Measurements from ENCODE around the gene C12orf76. TPM values are rescaled to one million over a fixed set of nuclear protein-coding genes. Genes with fewer than 3 reads are reported as not detected.

Gene C12orf76
- polyA plus RNA-seq, 3 donors: 9.3 to 19.4 (median 10.6) TPM

DNA sequence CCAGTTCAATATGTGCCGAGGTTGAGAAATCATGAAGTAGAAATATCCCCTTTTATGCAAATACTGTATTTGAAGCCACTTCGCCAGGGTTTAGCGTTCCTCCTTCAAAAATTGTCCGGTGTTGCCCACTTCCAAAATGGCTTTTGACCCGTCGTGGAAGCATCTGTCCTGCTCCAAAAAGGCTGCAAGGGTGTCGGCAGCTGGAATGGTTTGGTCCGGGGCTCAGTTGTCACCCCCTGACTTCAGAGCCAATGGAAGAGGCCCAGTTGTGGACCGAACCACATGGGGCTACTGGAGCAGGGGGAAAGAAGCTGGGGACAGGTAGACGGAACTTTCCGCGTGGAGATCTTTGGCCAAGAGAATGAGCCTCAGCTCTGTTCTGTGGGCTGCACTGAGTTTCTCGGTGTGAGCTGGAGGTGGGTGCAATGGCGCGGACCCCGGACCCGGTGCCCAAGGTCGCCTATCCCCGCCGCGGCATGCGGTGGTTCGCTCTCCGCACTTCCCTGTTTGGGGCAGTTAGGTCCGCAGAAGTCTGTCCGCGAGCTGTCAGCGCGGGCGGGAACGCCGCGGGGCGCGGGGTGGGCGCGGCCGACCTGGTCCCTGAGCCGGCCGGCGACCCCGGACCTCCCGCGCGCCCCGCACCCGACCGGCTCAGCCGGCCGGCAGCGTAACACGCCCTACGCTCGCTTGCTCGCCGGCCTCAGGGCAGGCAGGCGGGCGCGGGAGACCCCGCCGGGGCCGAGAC lies 49.2 kb downstream of the C12orf76 start, which contains the start of gene ANKRD13A:
ANKRD13A (plus strand) TSS at position 527 of the 745 bp plus-strand sequence. CDS start 259 bp downstream, outside the sequence.
- Histone ChIP-seq H3K27me3 (ENCODE audit: control insufficient read depth in 2 of 2, insufficient read depth in 2 of 2, low read length in 2 of 2) (no peaks in the 10 kb centered on the region), H3K9ac (ENCODE audit: insufficient read depth, low read length, poor library complexity, severe bottlenecking) (peak within 1 kb of the TSS; percentile 91), H3K36me3 (replicated peaks in 1 of 2; ENCODE audit: control insufficient read depth in 1 of 2, insufficient read depth in 2 of 2, low read length in 2 of 2) (peaks cover 10 to 14% of the 10 kb centered on the region in 2 donors), H4K20me1 (ENCODE audit: insufficient read depth, low read length) (peaks cover 56% of the 10 kb centered on the region), H3K4me1 (ENCODE audit: control insufficient read depth in 1 of 2, insufficient read depth in 2 of 2, low read length in 2 of 2) (peaks cover 42 to 60% of the 10 kb centered on the region in 2 donors), H2AFZ (ENCODE audit: insufficient read depth, low read depth, low read length, poor library complexity, severe bottlenecking) (peak within 1 kb of the TSS; percentile 82), H3K79me2 (ENCODE audit: insufficient read depth, low read length) (peaks cover 81% of the 10 kb centered on the region), H3K9me3 (replicated peaks in 1 of 2; ENCODE audit: control insufficient read depth in 1 of 2, insufficient read depth in 1 of 2, low read length in 2 of 2) (no peaks in the 10 kb centered on the region), H3K27ac (ENCODE audit: low read depth in 1 of 2, low read length in 2 of 2) (peak within 1 kb of the TSS; percentile 78 to 98), H3K4me2 (replicated peaks; ENCODE audit: extremely low read depth, low read length, poor library complexity, severe bottlenecking) (peak within 1 kb of the TSS; percentile 79), H3K4me3 (replicated peaks in 1 of 3; ENCODE audit: low read depth in 2 of 3, low read length in 3 of 3) (peak within 1 kb of the TSS; percentile 77 to 82 (median 81))
- peak within 1 kb of the TSS; percentile 99 for H3K4me3 Mint-ChIP-seq
- H3K4me1 Mint-ChIP-seq: peaks cover 59% of the 10 kb centered on the region
- H3K36me3 Mint-ChIP-seq: peaks cover 14 to 16% of the 10 kb centered on the region in 2 donors
- peaks cover 0 to 2% (median 0%) of the 10 kb centered on the region in 7 donors for H3K9me3 Mint-ChIP-seq
- H3K27me3 Mint-ChIP-seq (ENCODE audit: low read depth in 3 of 3): no peaks in the 10 kb centered on the region
- under 1% methylated on average over 61 of the region's 62 CpGs for WGBS (ENCODE audit: insufficient coverage)
- peak; percentile 92 to 97 (median 97) for DNase-seq
- TF ChIP-seq, protein P1, sequence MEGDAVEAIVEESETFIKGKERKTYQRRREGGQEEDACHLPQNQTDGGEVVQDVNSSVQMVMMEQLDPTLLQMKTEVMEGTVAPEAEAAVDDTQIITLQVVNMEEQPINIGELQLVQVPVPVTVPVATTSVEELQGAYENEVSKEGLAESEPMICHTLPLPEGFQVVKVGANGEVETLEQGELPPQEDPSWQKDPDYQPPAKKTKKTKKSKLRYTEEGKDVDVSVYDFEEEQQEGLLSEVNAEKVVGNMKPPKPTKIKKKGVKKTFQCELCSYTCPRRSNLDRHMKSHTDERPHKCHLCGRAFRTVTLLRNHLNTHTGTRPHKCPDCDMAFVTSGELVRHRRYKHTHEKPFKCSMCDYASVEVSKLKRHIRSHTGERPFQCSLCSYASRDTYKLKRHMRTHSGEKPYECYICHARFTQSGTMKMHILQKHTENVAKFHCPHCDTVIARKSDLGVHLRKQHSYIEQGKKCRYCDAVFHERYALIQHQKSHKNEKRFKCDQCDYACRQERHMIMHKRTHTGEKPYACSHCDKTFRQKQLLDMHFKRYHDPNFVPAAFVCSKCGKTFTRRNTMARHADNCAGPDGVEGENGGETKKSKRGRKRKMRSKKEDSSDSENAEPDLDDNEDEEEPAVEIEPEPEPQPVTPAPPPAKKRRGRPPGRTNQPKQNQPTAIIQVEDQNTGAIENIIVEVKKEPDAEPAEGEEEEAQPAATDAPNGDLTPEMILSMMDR (IDR thresholded peaks at IDR 0.05): no peak
- peak within 1 kb of the TSS; percentile 97 to 100 (median 99) for H3K27ac Mint-ChIP-seq
- intact Hi-C loops (cut with micrococcal nuclease): no loop called here

DNA sequence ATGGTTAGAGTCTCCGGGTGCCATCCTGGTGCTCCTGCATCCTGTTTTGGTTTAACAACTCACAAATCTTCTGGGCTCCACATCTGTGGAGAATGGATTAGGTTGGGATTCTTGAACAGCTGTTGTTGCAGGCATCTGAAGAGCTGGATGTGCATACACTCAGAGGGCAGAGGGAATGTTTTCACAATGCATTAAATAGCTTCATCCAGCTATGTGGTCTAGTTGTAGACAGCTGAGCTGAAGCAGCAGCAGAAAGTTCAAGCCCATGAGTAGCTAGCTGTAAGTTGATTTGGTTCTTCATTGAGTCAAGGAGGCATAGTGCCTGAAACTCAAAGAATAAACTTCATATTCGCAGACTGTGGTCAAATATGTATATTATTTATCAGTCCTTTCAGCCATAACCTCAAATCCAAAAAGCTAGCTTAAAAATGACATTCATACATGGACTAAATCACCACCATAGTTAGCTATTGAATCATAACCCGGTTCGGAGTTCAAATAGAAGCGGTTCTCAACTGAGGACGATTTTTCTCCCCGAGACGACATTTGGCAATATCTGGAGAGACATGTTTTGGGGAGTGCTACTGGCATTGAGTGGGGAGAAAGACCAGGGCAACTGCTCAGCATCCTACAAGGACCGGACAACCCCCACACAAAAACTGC lies 50.0 kb downstream of the C12orf76 start:
- peaks cover 81% of the 10 kb centered on the region for H3K79me2 ChIP-seq (ENCODE audit: insufficient read depth, low read length)
- H3K9me3 Mint-ChIP-seq: peaks cover 0 to under 1% (median 0%) of the 10 kb centered on the region in 7 donors
- no peaks in the 10 kb centered on the region for H3K27me3 Mint-ChIP-seq (ENCODE audit: low read depth in 3 of 3)
- peaks cover 48 to 67% of the 10 kb centered on the region in 2 donors for H3K4me1 ChIP-seq (ENCODE audit: control insufficient read depth in 1 of 2, insufficient read depth in 2 of 2, low read length in 2 of 2)
- H3K27me3 ChIP-seq (ENCODE audit: control insufficient read depth in 2 of 2, insufficient read depth in 2 of 2, low read length in 2 of 2): no peaks in the 10 kb centered on the region
- H2AFZ ChIP-seq (ENCODE audit: insufficient read depth, low read depth, low read length, poor library complexity, severe bottlenecking): peak overlapping the region; percentile 82
- H3K9ac ChIP-seq (ENCODE audit: insufficient read depth, low read length, poor library complexity, severe bottlenecking): peak overlapping the region; percentile 91
- H3K4me1 Mint-ChIP-seq: peaks cover 63% of the 10 kb centered on the region
- intact Hi-C loops (cut with micrococcal nuclease): no loop called here
- WGBS (ENCODE audit: insufficient coverage): no CpG with 5 or more reads among the region's 9 CpGs
- H3K36me3 ChIP-seq (replicated peaks in 1 of 2; ENCODE audit: control insufficient read depth in 1 of 2, insufficient read depth in 2 of 2, low read length in 2 of 2): peaks cover 7 to 9% of the 10 kb centered on the region in 2 donors
- no peaks in the 10 kb centered on the region for H3K9me3 ChIP-seq (replicated peaks in 1 of 2; ENCODE audit: control insufficient read depth in 1 of 2, insufficient read depth in 1 of 2, low read length in 2 of 2)
- DNase-seq: no peak
- H3K27ac Mint-ChIP-seq: peak overlapping the region; percentile 97 to 100 (median 99)
- peak overlapping the region; percentile 78 to 98 for H3K27ac ChIP-seq (ENCODE audit: low read depth in 1 of 2, low read length in 2 of 2)
- peaks cover 58% of the 10 kb centered on the region for H4K20me1 ChIP-seq (ENCODE audit: insufficient read depth, low read length)
- TF ChIP-seq, protein P1 (IDR thresholded peaks at IDR 0.05): no peak
- peaks cover 11 to 14% of the 10 kb centered on the region in 2 donors for H3K36me3 Mint-ChIP-seq
- peak overlapping the region; percentile 89 to 98 for H3K4me3 Mint-ChIP-seq
- H3K4me2 ChIP-seq (replicated peaks; ENCODE audit: extremely low read depth, low read length, poor library complexity, severe bottlenecking): peak overlapping the region; percentile 79
- peak overlapping the region; percentile 77 to 82 (median 81) for H3K4me3 ChIP-seq (replicated peaks in 1 of 3; ENCODE audit: low read depth in 2 of 3, low read length in 3 of 3)

All from CD14-positive monocyte (primary cell).